GM21360 (cell line): Measurements from ENCODE around the gene FAT1.

ENCODE experiments used
- ATAC-seq: cut with Tn5 transposase; IDR thresholded peaks from one replicate; pipeline ENCODE4 v1.9.1; 2021; ENCODE audit warnings: mild to moderate bottlenecking, moderate library complexity; ENCODE audit not compliant: unreplicated experiment

FAT1 gene

GRCh38 chr4:186755550-186756519, 32.2 kb upstream of the FAT1 start:
- no peak for ATAC-seq

GRCh38 chr4:186754976-186755375, 31.3 kb upstream of the FAT1 start:
- ATAC-seq: no peak

- ATAC-seq: no peak
These were observed 28.7 kb upstream of the FAT1 start for GRCh38 chr4:186752325-186752724.

- ATAC-seq: no peak
These were observed 26.1 kb upstream of the FAT1 start for GRCh38 chr4:186749611-186750281.

GRCh38 chr4:186746581-186746980, 22.9 kb upstream of the FAT1 start:
- no peak for ATAC-seq

GRCh38 chr4:186743261-186743660, 19.6 kb upstream of the FAT1 start:
- no peak for ATAC-seq

- no peak for ATAC-seq
These were observed 17.2 kb upstream of the FAT1 start for GRCh38 chr4:186740822-186741221.

- ATAC-seq: no peak
These were observed 16.3 kb upstream of the FAT1 start for GRCh38 chr4:186739802-186740434.

GRCh38 chr4:186739317-186739716, 15.7 kb upstream of the FAT1 start:
- no peak for ATAC-seq

GRCh38 chr4:186738421-186738820, 14.8 kb upstream of the FAT1 start:
- ATAC-seq: no peak

GRCh38 chr4:186737427-186737826, 13.8 kb upstream of the FAT1 start:
- ATAC-seq: no peak

GRCh38 chr4:186736466-186736865, 12.8 kb upstream of the FAT1 start:
- ATAC-seq: no peak

GRCh38 chr4:186734251-186734650, 10.6 kb upstream of the FAT1 start:
- ATAC-seq: no peak

- no peak for ATAC-seq
These were observed 10.1 kb upstream of the FAT1 start for GRCh38 chr4:186733778-186734177.

GRCh38 chr4:186730621-186731020, 7.0 kb upstream of the FAT1 start:
- ATAC-seq: no peak

- no peak for ATAC-seq
These were observed 6.2 kb upstream of the FAT1 start for GRCh38 chr4:186729856-186730255.

- no peak for ATAC-seq
These were observed 5.1 kb upstream of the FAT1 start for GRCh38 chr4:186728631-186729271.

GRCh38 chr4:186727977-186728519, 4.4 kb upstream of the FAT1 start:
- no peak for ATAC-seq

GRCh38 chr4:186727169-186727976, 3.7 kb upstream of the FAT1 start:
- no peak for ATAC-seq
